H9 (cell line): ENCODE measurements around the gene TNFSF10. TPM values are rescaled to one million over a fixed set of nuclear protein-coding genes. Genes with fewer than 3 reads are reported as not detected.

ENCODE experiments used
- DNase-seq: peaks from one replicate; pipeline ENCODE4 v3.0.0-alpha.2; 2017
- H2AFZ ChIP-seq: one replicate; pipeline ENCODE4 v1.6.1; 2013; ENCODE audit warnings: mild to moderate bottlenecking, low read length, control low read depth, moderate library complexity
- H2AK5ac ChIP-seq: 2 replicates; pipeline ENCODE4 v1.6.1; 2013; ENCODE audit warnings: low read length, control low read depth, mixed read lengths; ENCODE audit not compliant: insufficient read length
- H2BK120ac ChIP-seq: one replicate; pipeline ENCODE4 v1.6.1; 2013; ENCODE audit warnings: low read depth, mild to moderate bottlenecking, low read length, control low read depth, inconsistent platforms; ENCODE audit not compliant: poor library complexity, severe bottlenecking
- H2BK12ac ChIP-seq: 2 replicates; pipeline ENCODE4 v1.6.1; 2013; ENCODE audit warnings: low read length, control low read depth, mixed read lengths, low read depth; ENCODE audit not compliant: insufficient read length
- H2BK15ac ChIP-seq: 2 replicates; pipeline ENCODE4 v1.6.1; 2013; ENCODE audit warnings: low read depth, low read length, control low read depth
- H2BK20ac ChIP-seq: one replicate; pipeline ENCODE4 v1.6.1; 2013; ENCODE audit warnings: low read depth, mild to moderate bottlenecking, low read length, control low read depth, inconsistent platforms; ENCODE audit not compliant: poor library complexity, severe bottlenecking
- H2BK5ac ChIP-seq: 2 replicates; pipeline ENCODE4 v1.6.1; 2013; ENCODE audit warnings: low read length, control low read depth, mixed read lengths; ENCODE audit not compliant: insufficient read length
- H3K14ac ChIP-seq: 2 replicates; pipeline ENCODE4 v1.6.1; 2013; ENCODE audit warnings: low read length, control low read depth; ENCODE audit not compliant: insufficient read depth
- H3K18ac ChIP-seq: 2 replicates; pipeline ENCODE4 v1.6.1; 2013; ENCODE audit warnings: low read depth, mild to moderate bottlenecking, mixed read lengths, low read length, control low read depth; ENCODE audit not compliant: insufficient read length
- H3K23ac ChIP-seq: 2 replicates; pipeline ENCODE4 v1.6.1; 2013; ENCODE audit warnings: low read length, control low read depth, mixed read lengths, low read depth; ENCODE audit not compliant: insufficient read length
- H3K23me2 ChIP-seq: 2 replicates; pipeline ENCODE4 v1.6.1; 2013; ENCODE audit warnings: low read depth, mild to moderate bottlenecking, mixed read lengths, low read length, control low read depth; ENCODE audit not compliant: insufficient read length, poor library complexity, severe bottlenecking
- H3K27ac ChIP-seq: 2 replicates; pipeline ENCODE4 v1.5.1; 2013; ENCODE audit warnings: low read length, control low read depth, mixed read lengths, low read depth; ENCODE audit not compliant: insufficient read length
- H3K27me3 ChIP-seq: 2 replicates; pipeline ENCODE4 v1.6.1; 2013; ENCODE audit warnings: low read length, control low read depth, inconsistent platforms; ENCODE audit not compliant: insufficient read depth
- H3K4ac ChIP-seq: 2 replicates; pipeline ENCODE4 v1.6.1; 2013; ENCODE audit warnings: low read depth, mild to moderate bottlenecking, control low read depth, inconsistent platforms, low read length, moderate library complexity
- H3K4me1 ChIP-seq: 2 replicates; pipeline ENCODE4 v1.6.1; 2013; ENCODE audit warnings: low read length, control low read depth, inconsistent platforms; ENCODE audit not compliant: insufficient read depth
- H3K4me2 ChIP-seq: 2 replicates; pipeline ENCODE4 v1.6.1; 2013; ENCODE audit warnings: low read length, control low read depth, mixed read lengths; ENCODE audit not compliant: insufficient read length, insufficient read depth
- H3K56ac ChIP-seq: 2 replicates; pipeline ENCODE4 v1.6.1; 2013; ENCODE audit warnings: low read depth, mild to moderate bottlenecking, mixed read lengths, low read length, control low read depth; ENCODE audit not compliant: insufficient read length
- H3K79me1 ChIP-seq: 2 replicates; pipeline ENCODE4 v1.6.1; 2013; ENCODE audit warnings: low read depth, mild to moderate bottlenecking, moderate library complexity, low read length, control low read depth, inconsistent platforms; ENCODE audit not compliant: insufficient read depth, poor library complexity, severe bottlenecking
- H3K79me2 ChIP-seq: 2 replicates; pipeline ENCODE4 v1.6.1; 2013; ENCODE audit warnings: low read length, control low read depth, inconsistent platforms; ENCODE audit not compliant: insufficient read depth
- H3K9ac ChIP-seq: 2 replicates; pipeline ENCODE4 v1.6.1; 2013; ENCODE audit warnings: low read length, control low read depth, mixed read lengths; ENCODE audit not compliant: insufficient read length; ENCODE audit errors: extremely low read depth
- H3K9me3 ChIP-seq: one replicate; pipeline ENCODE4 v1.6.1; 2013; ENCODE audit warnings: low read depth, low read length, inconsistent platforms; ENCODE audit not compliant: control insufficient read depth
- H3T11ph ChIP-seq: one replicate; pipeline ENCODE4 v1.6.1; 2013; ENCODE audit warnings: mild to moderate bottlenecking, low read length, control low read depth, inconsistent platforms
- H4K20me1 ChIP-seq: one replicate; pipeline ENCODE4 v1.6.1; 2013; ENCODE audit not compliant: control insufficient read depth, insufficient read length, insufficient read depth
- H4K5ac ChIP-seq: 2 replicates; pipeline ENCODE4 v1.6.1; 2013; ENCODE audit warnings: low read depth, mild to moderate bottlenecking, mixed read lengths, low read length, control low read depth; ENCODE audit not compliant: insufficient read length
- H4K8ac ChIP-seq: replicated peaks from 2 replicates; pipeline ENCODE4 v1.6.1; 2013; ENCODE audit warnings: low read length, control low read depth, mixed read lengths, low read depth; ENCODE audit not compliant: insufficient read length
- H4K91ac ChIP-seq: 2 replicates; pipeline ENCODE4 v1.6.1; 2013; ENCODE audit warnings: low read depth, mild to moderate bottlenecking, moderate library complexity, mixed read lengths, low read length, control low read depth; ENCODE audit not compliant: insufficient read length
- H3K27ac Mint-ChIP-seq, 3 experiments: 2 replicates in 2 of 3; 3 replicates in 1 of 3; pipeline ENCODE4 v1.8.0; 2020 to 2021; ENCODE audit warnings: mixed read lengths in 3 of 3, mild to moderate bottlenecking in 1 of 3, moderate library complexity in 1 of 3
- H3K27me3 Mint-ChIP-seq: 2 replicates; pipeline ENCODE4 v1.8.0; 2021; ENCODE audit warnings: low read depth, mild to moderate bottlenecking, moderate library complexity, mixed read lengths
- H3K36me3 Mint-ChIP-seq, 3 experiments: 2 replicates in 2 of 3; 3 replicates in 1 of 3; pipeline ENCODE4 v1.8.0; 2020 to 2021; ENCODE audit warnings: low read depth in 3 of 3, mixed read lengths in 3 of 3; ENCODE audit not compliant: insufficient read depth in 1 of 3
- H3K4me1 Mint-ChIP-seq, 2 experiments: 2 replicates each; pipeline ENCODE4 v1.8.0; 2020; ENCODE audit warnings: mixed read lengths in 2 of 2
- H3K4me3 Mint-ChIP-seq, 2 experiments: 2 replicates in 1 of 2; 3 replicates in 1 of 2; pipeline ENCODE4 v1.8.0; 2020 to 2021; ENCODE audit warnings: mild to moderate bottlenecking in 2 of 2, mixed read lengths in 2 of 2, moderate library complexity in 1 of 2
- H3K9me3 Mint-ChIP-seq, 2 experiments: 2 replicates in 1 of 2; 3 replicates in 1 of 2; pipeline ENCODE4 v1.8.0; 2020; ENCODE audit warnings: mild to moderate bottlenecking in 2 of 2, mixed read lengths in 2 of 2, moderate library complexity in 1 of 2
- CTCF ChIP-seq: fragments of 200-600 bp; sonication (generic); conservative IDR thresholded peaks from 3 replicates; pipeline ENCODE4 v1.8.0; 2021; ENCODE audit warnings: antibody characterized with exemption, mild to moderate bottlenecking
- WGBS: extraction: QIAGEN DNeasy Blood & Tissue Kit; methylation state at CpG from one replicate; pipeline ENCODE4 v1.1.7; 2013; ENCODE audit warnings: missing lambda C conversion rate, low lambda C conversion rate, mixed read lengths; ENCODE audit not compliant: insufficient read length; ENCODE audit errors: extremely low coverage; 5-methylcytosine and 5-hydroxymethylcytosine counted together
- total RNA-seq: library from RNA; stranded (reverse); gene quantifications from 2 replicates; pipeline ENCODE4 v1.2.1, GENCODE V29; 2021

Gene TNFSF10
- total RNA-seq, 1 experiment from 2014 or later: not detected

GRCh38 chr3:172562871-172563865 is 39.9 kb upstream of the TNFSF10 start:
- Histone ChIP-seq H3K9ac (no peak overlapping the region), H4K5ac (no peak overlapping the region), H3K56ac (no peak overlapping the region), H3K27ac (no peak overlapping the region), H3T11ph (no peak overlapping the region), H3K4me2 (no peak overlapping the region), H2BK5ac (no peak overlapping the region), H2AK5ac (no peak overlapping the region), H3K79me1 (no peaks in the 10 kb centered on the region), H3K18ac (no peak overlapping the region), H4K91ac (no peak overlapping the region), H3K14ac (no peak overlapping the region), H4K8ac (no peak overlapping the region), H2BK120ac (no peak overlapping the region), H3K9me3 (no peaks in the 10 kb centered on the region), H2BK20ac (no peak overlapping the region), H3K23ac (no peak overlapping the region), H4K20me1 (no peaks in the 10 kb centered on the region), H3K27me3 (no peaks in the 10 kb centered on the region), H2BK12ac (no peak overlapping the region), H3K4me1 (no peaks in the 10 kb centered on the region), H3K4ac (no peak overlapping the region), H3K23me2 (no peaks in the 10 kb centered on the region), H3K79me2 (no peaks in the 10 kb centered on the region), H2AFZ (no peak overlapping the region), H2BK15ac (no peak overlapping the region)
- Mint-ChIP-seq H3K9me3 (peaks cover 7 to 10% of the 10 kb centered on the region in 2 experiments; a peak in 1 of 5 replicates), H3K4me3 (no peak overlapping the region), H3K27ac (peak overlapping the region in 1 of 3 experiments; percentile 97; a peak in 2 of 7 replicates), H3K27me3 (no peaks in the 10 kb centered on the region), H3K36me3 (peaks cover 0 to 6% (median 0%) of the 10 kb centered on the region in 3 experiments; a peak in 1 of 7 replicates), H3K4me1 (peaks cover 10 to 13% of the 10 kb centered on the region in 2 experiments)
- no CpG with 5 or more reads among the region's 8 CpGs for WGBS
- TF ChIP-seq CTCF: no peak
- DNase-seq: no peak
